Glutamatergic neuron (in vitro differentiated cells): ENCODE data around the gene NHEJ1. TPM values are rescaled to one million over a fixed set of nuclear protein-coding genes. Genes with fewer than 3 reads are reported as not detected.

ENCODE experiments used
- DNase-seq: peaks from one replicate; pipeline ENCODE4 v3.0.0; 2022
- H3K27ac Mint-ChIP-seq: one replicate; pipeline ENCODE4 v1.8.0; 2020; ENCODE audit warnings: mild to moderate bottlenecking, mixed read lengths, inconsistent platforms; ENCODE audit not compliant: unreplicated experiment
- H3K27me3 Mint-ChIP-seq: one replicate; pipeline ENCODE4 v1.8.0; 2020; ENCODE audit warnings: mild to moderate bottlenecking, moderate library complexity, mixed read lengths, inconsistent platforms; ENCODE audit not compliant: unreplicated experiment
- H3K36me3 Mint-ChIP-seq: one replicate; pipeline ENCODE4 v1.8.0; 2020; ENCODE audit warnings: mild to moderate bottlenecking, mixed read lengths, inconsistent platforms; ENCODE audit not compliant: unreplicated experiment
- H3K4me1 Mint-ChIP-seq: one replicate; pipeline ENCODE4 v1.8.0; 2020; ENCODE audit warnings: mild to moderate bottlenecking, low read depth, mixed read lengths, inconsistent platforms; ENCODE audit not compliant: unreplicated experiment
- H3K4me3 Mint-ChIP-seq: one replicate; pipeline ENCODE4 v1.8.0; 2020; ENCODE audit warnings: mild to moderate bottlenecking, mixed read lengths, inconsistent platforms; ENCODE audit not compliant: unreplicated experiment
- H3K9me3 Mint-ChIP-seq: one replicate; pipeline ENCODE4 v1.8.0; 2020; ENCODE audit warnings: mild to moderate bottlenecking, moderate library complexity, mixed read lengths, inconsistent platforms; ENCODE audit not compliant: unreplicated experiment
- total RNA-seq: library from RNA; stranded (reverse); fragmentation: NEBNext Ultra II Directional; extraction: Animal tissue kit (Norgen Biotek cat#: 25700); gene quantifications from one replicate; pipeline ENCODE4 v1.2.1, GENCODE V29; 2021; ENCODE audit not compliant: unreplicated experiment
- TF ChIP-seq, protein P1 (sequence below): fragments of 200-600 bp; sonication (generic); IDR thresholded peaks from one replicate; pipeline ENCODE4 v1.5.0; 2021; ENCODE audit not compliant: partially characterized antibody, unreplicated experiment

The NHEJ1 gene
- total RNA-seq, 1 donor from 2014 or later, result 24.8 TPM

DNA sequence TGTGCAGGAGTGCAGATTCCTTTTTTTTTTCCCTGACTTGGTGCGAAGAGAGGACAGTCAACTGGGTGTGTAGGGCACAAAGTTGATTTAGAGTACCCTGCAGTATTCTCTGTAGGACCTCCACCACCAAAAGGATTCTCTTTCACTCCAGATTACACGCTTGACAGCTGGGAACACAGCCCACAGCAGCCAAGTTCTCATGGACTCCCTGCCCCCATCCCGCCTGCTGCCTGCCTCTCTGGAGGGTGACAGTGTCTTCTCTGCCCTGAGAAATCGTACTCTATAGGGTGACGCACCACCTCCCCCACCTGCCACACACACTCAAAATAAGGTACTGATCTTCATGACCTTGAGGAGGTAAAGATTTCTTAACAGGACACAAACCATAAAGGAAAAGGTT, 73.3 kb downstream of the NHEJ1 start:
- peak overlapping the region; percentile 74 for H3K27ac Mint-ChIP-seq
- no peaks in the 10 kb centered on the region for H3K9me3 Mint-ChIP-seq
- peaks cover 19% of the 10 kb centered on the region for H3K4me1 Mint-ChIP-seq
- peaks cover 2% of the 10 kb centered on the region for H3K27me3 Mint-ChIP-seq
- H3K36me3 Mint-ChIP-seq, result no peaks in the 10 kb centered on the region
- TF ChIP-seq, protein P1, sequence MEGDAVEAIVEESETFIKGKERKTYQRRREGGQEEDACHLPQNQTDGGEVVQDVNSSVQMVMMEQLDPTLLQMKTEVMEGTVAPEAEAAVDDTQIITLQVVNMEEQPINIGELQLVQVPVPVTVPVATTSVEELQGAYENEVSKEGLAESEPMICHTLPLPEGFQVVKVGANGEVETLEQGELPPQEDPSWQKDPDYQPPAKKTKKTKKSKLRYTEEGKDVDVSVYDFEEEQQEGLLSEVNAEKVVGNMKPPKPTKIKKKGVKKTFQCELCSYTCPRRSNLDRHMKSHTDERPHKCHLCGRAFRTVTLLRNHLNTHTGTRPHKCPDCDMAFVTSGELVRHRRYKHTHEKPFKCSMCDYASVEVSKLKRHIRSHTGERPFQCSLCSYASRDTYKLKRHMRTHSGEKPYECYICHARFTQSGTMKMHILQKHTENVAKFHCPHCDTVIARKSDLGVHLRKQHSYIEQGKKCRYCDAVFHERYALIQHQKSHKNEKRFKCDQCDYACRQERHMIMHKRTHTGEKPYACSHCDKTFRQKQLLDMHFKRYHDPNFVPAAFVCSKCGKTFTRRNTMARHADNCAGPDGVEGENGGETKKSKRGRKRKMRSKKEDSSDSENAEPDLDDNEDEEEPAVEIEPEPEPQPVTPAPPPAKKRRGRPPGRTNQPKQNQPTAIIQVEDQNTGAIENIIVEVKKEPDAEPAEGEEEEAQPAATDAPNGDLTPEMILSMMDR, result no peak
- peak overlapping the region; percentile 72 for H3K4me3 Mint-ChIP-seq
- peak; percentile 57 for DNase-seq

DNA sequence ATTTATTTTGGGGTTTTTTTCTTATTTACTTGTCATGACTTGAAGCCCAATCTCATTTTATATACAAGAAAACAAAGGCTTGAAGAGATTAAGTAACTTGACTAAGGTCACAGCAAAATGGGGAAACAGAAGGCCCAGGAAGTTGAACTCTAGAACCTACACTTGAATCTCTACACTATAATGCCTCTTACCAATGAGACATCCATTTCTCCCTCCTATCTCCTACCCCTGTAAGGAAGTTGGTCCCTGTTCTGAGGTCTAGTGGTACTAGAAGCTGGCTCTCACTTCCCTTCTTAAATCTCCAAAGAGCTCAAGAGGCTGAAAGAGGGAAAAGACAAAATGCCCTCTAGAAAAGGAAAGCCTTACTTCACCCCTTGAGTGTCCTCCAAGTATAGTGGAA, 74.4 kb downstream of the NHEJ1 start:
- H3K36me3 Mint-ChIP-seq, result no peaks in the 10 kb centered on the region
- no peaks in the 10 kb centered on the region for H3K9me3 Mint-ChIP-seq
- no peak overlapping the region for H3K4me3 Mint-ChIP-seq
- peaks cover 2% of the 10 kb centered on the region for H3K27me3 Mint-ChIP-seq
- no peak for DNase-seq
- no peak overlapping the region for H3K27ac Mint-ChIP-seq
- TF ChIP-seq, protein P1, result no peak
- H3K4me1 Mint-ChIP-seq, result peaks cover 19% of the 10 kb centered on the region

DNA sequence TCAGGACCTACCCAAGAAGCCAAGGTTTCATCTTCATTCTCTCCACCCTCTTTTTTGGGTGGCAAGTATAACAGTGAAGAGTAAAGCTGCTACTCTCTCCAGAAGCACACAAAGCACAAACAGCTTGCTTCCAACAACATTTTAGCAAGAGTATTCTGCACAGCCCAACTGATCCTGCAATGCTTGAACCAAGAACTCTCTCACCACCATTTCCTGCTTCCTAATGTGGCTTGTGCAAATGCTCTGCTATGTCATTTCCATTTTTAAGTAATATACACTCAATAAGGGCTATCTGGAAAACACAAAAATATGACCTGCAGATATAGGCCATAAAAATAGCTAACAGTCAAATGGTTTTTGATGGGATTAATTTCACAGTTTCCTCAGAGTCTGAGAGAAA, 75.8 kb downstream of the NHEJ1 start:
- Mint-ChIP-seq H3K4me1 (peaks cover 19% of the 10 kb centered on the region), H3K27ac (no peak overlapping the region), H3K36me3 (no peaks in the 10 kb centered on the region), H3K27me3 (peaks cover 2% of the 10 kb centered on the region), H3K9me3 (no peaks in the 10 kb centered on the region), H3K4me3 (no peak overlapping the region)
- TF ChIP-seq, protein P1, result no peak
- DNase-seq, result no peak

DNA sequence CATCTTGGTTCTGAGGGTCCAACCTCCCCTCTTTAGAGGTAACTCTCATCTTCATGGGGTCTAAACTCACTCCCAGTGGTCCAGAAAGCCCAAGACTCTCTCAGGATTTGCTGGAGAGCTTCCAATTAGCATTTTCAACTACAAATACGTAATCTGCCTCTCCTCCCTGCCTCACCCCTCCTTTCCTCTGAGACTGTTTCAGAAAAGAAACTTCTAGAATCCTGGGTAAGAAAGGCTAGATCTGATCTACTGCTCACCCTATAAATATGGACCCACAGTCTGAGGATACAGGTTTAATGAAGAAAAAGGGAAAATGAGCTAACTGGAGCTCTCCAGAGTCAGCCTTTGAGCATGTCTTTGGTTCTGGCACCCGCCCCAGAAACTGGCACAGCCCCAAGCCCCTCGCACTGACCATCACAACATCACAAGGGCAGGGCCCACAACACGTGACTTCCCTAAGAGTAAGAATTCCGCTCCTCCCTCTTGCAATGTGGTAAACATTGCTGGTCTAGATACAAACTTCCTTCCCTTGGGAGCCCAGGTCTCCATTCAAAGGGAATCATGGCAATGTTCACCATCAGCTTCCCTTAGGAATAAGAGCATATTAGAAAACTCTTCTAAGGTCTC, 78.2 kb downstream of the NHEJ1 start:
- peaks cover 2% of the 10 kb centered on the region for H3K27me3 Mint-ChIP-seq
- H3K9me3 Mint-ChIP-seq, result no peaks in the 10 kb centered on the region
- no peak overlapping the region for H3K4me3 Mint-ChIP-seq
- peaks cover 17% of the 10 kb centered on the region for H3K4me1 Mint-ChIP-seq
- no peak for DNase-seq
- TF ChIP-seq, protein P1, result no peak
- no peaks in the 10 kb centered on the region for H3K36me3 Mint-ChIP-seq
- H3K27ac Mint-ChIP-seq, result no peak overlapping the region

DNA sequence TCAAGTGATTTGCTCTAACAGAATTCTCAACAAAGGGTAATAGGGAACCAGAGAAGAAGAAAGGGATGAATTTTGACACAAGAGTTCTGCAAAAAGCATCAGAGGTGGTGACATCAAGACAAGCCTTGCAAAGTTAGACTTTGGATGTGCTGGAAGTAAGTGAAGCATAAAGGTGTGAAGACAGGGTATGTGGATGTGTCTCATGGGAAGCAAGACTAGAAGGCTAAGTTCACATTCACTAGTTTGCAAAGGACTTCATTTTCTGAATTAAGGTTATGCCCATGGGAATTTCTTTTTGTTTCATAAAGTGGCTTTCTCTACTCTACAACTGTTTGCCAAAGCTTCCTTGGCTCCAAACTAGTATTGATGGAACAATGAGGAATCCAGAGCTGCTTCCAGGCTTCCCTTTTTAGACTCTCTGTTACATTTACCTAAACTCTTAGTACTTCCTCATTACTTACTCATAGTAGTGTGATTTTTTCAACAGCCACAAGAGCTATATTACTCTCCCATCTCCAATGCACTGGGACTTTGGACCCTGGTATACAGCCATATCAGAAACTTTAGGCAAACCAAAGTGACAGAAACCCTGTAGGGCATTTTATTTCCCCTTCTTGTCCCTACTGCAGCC, 78.8 kb downstream of the NHEJ1 start:
- DNase-seq, result no peak
- no peak overlapping the region for H3K27ac Mint-ChIP-seq
- H3K4me3 Mint-ChIP-seq, result no peak overlapping the region
- no peaks in the 10 kb centered on the region for H3K9me3 Mint-ChIP-seq
- no peaks in the 10 kb centered on the region for H3K36me3 Mint-ChIP-seq
- H3K27me3 Mint-ChIP-seq, result peaks cover 2% of the 10 kb centered on the region
- TF ChIP-seq, protein P1, result no peak
- peaks cover 11% of the 10 kb centered on the region for H3K4me1 Mint-ChIP-seq
